ENCODE measurements around the gene ABHD17A.
A peak's percentile ranks its signal among the peaks of the same experiment; 100 is the strongest.
"Not testable (repeated sequence)": the region's sequence is repeated elsewhere in the genome, so short reads cannot be mapped to it uniquely, and the experiment has no call there.

The ABHD17A gene

GRCh38 chr19:1881393-1882088, 3.8 kb downstream of the ABHD17A start:
- not testable (repeated sequence) for DNase-seq (ENCODE audit: low spot score)

GRCh38 chr19:1880611-1881392, 4.5 kb downstream of the ABHD17A start:
- DNase-seq (ENCODE audit: low spot score), result no peak

- not testable (repeated sequence) for DNase-seq (ENCODE audit: low spot score)
Observed at GRCh38 chr19:1879982-1880381, 5.3 kb downstream of the ABHD17A start.

- DNase-seq (ENCODE audit: low spot score), result not testable (repeated sequence)
Observed at GRCh38 chr19:1878583-1878982, 6.7 kb downstream of the ABHD17A start.

- DNase-seq (ENCODE audit: low spot score), result not testable (repeated sequence)
Observed at GRCh38 chr19:1877280-1877660, 8.0 kb downstream of the ABHD17A start.

GRCh38 chr19:1876496-1877279, 8.6 kb downstream of the ABHD17A start:
- DNase-seq (ENCODE audit: low spot score), result not testable (repeated sequence)

- DNase-seq (ENCODE audit: low spot score), result peak; percentile 93
Observed at GRCh38 chr19:1875646-1876495, 9.4 kb downstream of the ABHD17A start.

- DNase-seq (ENCODE audit: low spot score), result not testable (repeated sequence)
Observed at GRCh38 chr19:1875265-1875645, 10.0 kb downstream of the ABHD17A start.

- DNase-seq (ENCODE audit: low spot score), result no peak
Observed at GRCh38 chr19:1874554-1875185, 10.6 kb downstream of the ABHD17A start.

- no peak for DNase-seq (ENCODE audit: low spot score)
Observed at GRCh38 chr19:1873524-1874473, 11.5 kb downstream of the ABHD17A start.

- no peak for DNase-seq (ENCODE audit: low spot score)
Observed at GRCh38 chr19:1872807-1873523, 12.3 kb downstream of the ABHD17A start.

- no peak for DNase-seq (ENCODE audit: low spot score)
Observed at GRCh38 chr19:1871630-1872029, 13.7 kb downstream of the ABHD17A start.

- DNase-seq (ENCODE audit: low spot score), result no peak
Observed at GRCh38 chr19:1871140-1871597, 14.1 kb downstream of the ABHD17A start.

- no peak for DNase-seq (ENCODE audit: low spot score)
Observed at GRCh38 chr19:1868971-1869370, 16.3 kb downstream of the ABHD17A start.

- DNase-seq (ENCODE audit: low spot score), result no peak
Observed at GRCh38 chr19:1867349-1867724, 18.0 kb downstream of the ABHD17A start.

- no peak for DNase-seq (ENCODE audit: low spot score)
Observed at GRCh38 chr19:1866693-1867348, 18.5 kb downstream of the ABHD17A start.

- DNase-seq (ENCODE audit: low spot score), result no peak
Observed at GRCh38 chr19:1865172-1866010, 19.9 kb downstream of the ABHD17A start.
